Progenitor cell of endocrine pancreas (in vitro differentiated cells): Measurements from ENCODE around the gene LSM14A. TPM values are rescaled to one million over a fixed set of nuclear protein-coding genes. Genes with fewer than 3 reads are reported as not detected.
A peak's percentile ranks its signal among the peaks of the same experiment; 100 is the strongest.
"Not testable (repeated sequence)": the region's sequence is repeated elsewhere in the genome, so short reads cannot be mapped to it uniquely, and the experiment has no call there.

ENCODE experiments used
- DNase-seq: peaks from one replicate; pipeline ENCODE4 v3.0.0; 2021; ENCODE audit warnings: low spot score; ENCODE audit not compliant: unreplicated experiment
- H3K27ac Mint-ChIP-seq: 2 replicates; pipeline ENCODE4 v1.8.0; 2021; ENCODE audit warnings: mild to moderate bottlenecking, moderate library complexity, mixed read lengths
- H3K27me3 Mint-ChIP-seq: 2 replicates; pipeline ENCODE4 v1.8.0; 2021; ENCODE audit warnings: mixed read lengths
- H3K36me3 Mint-ChIP-seq: 2 replicates; pipeline ENCODE4 v1.8.0; 2022; ENCODE audit warnings: mixed read lengths; ENCODE audit not compliant: insufficient read depth
- H3K4me1 Mint-ChIP-seq: 2 replicates; pipeline ENCODE4 v1.8.0; 2021; ENCODE audit warnings: low read depth, mixed read lengths
- H3K4me3 Mint-ChIP-seq: 2 replicates; pipeline ENCODE4 v1.8.0; 2021; ENCODE audit warnings: low read depth, mild to moderate bottlenecking, moderate library complexity, mixed read lengths
- H3K9me3 Mint-ChIP-seq: 2 replicates; pipeline ENCODE4 v1.8.0; 2021; ENCODE audit warnings: low read depth, mixed read lengths
- CTCF ChIP-seq: fragments of 200-600 bp; sonication (generic); IDR thresholded peaks from one replicate; pipeline ENCODE4 v1.5.0; 2021; ENCODE audit warnings: antibody characterized with exemption, mild to moderate bottlenecking; ENCODE audit not compliant: unreplicated experiment
- total RNA-seq: library from RNA; stranded (reverse); gene quantifications from 2 replicates; pipeline ENCODE4 v1.2.1, GENCODE V29; 2021

The LSM14A gene
- total RNA-seq, 1 donor from 2014 or later, result 133 TPM

GRCh38 chr19:34131100-34131499, 41.2 kb upstream of the LSM14A start:
- H3K27ac Mint-ChIP-seq, result no peak overlapping the region
- H3K4me1 Mint-ChIP-seq, result peaks cover 2% of the 10 kb centered on the region
- DNase-seq, result no peak
- no peaks in the 10 kb centered on the region for H3K9me3 Mint-ChIP-seq
- no peak overlapping the region for H3K4me3 Mint-ChIP-seq
- H3K36me3 Mint-ChIP-seq, result no peaks in the 10 kb centered on the region
- no peak for TF ChIP-seq CTCF
- H3K27me3 Mint-ChIP-seq, result no peaks in the 10 kb centered on the region

- H3K4me3 Mint-ChIP-seq, H3K4me1 Mint-ChIP-seq, DNase-seq, H3K27ac Mint-ChIP-seq, H3K9me3 Mint-ChIP-seq, H3K36me3 Mint-ChIP-seq, H3K27me3 Mint-ChIP-seq: not testable (repeated sequence)
These were observed 40.2 kb upstream of the LSM14A start for GRCh38 chr19:34132145-34132544.

GRCh38 chr19:34132706-34133105, 39.6 kb upstream of the LSM14A start:
- H3K9me3 Mint-ChIP-seq, H3K27me3 Mint-ChIP-seq, H3K4me3 Mint-ChIP-seq, H3K36me3 Mint-ChIP-seq, DNase-seq, H3K4me1 Mint-ChIP-seq, H3K27ac Mint-ChIP-seq: not testable (repeated sequence)

GRCh38 chr19:34134190-34135053, 37.9 kb upstream of the LSM14A start:
- TF ChIP-seq CTCF, result no peak
- peak; percentile 81 for DNase-seq
- H3K9me3 Mint-ChIP-seq, result no peaks in the 10 kb centered on the region
- H3K36me3 Mint-ChIP-seq, result no peaks in the 10 kb centered on the region
- H3K4me1 Mint-ChIP-seq, result peaks cover 2% of the 10 kb centered on the region
- H3K27me3 Mint-ChIP-seq, result no peaks in the 10 kb centered on the region
- H3K27ac Mint-ChIP-seq, result peak overlapping the region; percentile 98
- H3K4me3 Mint-ChIP-seq, result peak overlapping the region; percentile 87

- no peak for DNase-seq
- Mint-ChIP-seq H3K9me3 (no peaks in the 10 kb centered on the region), H3K36me3 (no peaks in the 10 kb centered on the region), H3K4me3 (peak overlapping the region; percentile 87), H3K27me3 (no peaks in the 10 kb centered on the region), H3K27ac (peak overlapping the region; percentile 98), H3K4me1 (peaks cover 2% of the 10 kb centered on the region)
- TF ChIP-seq CTCF, result no peak
These were observed 37.1 kb upstream of the LSM14A start for GRCh38 chr19:34135054-34135800.

- Mint-ChIP-seq H3K36me3 (no peaks in the 10 kb centered on the region), H3K4me1 (peaks cover 5% of the 10 kb centered on the region), H3K27ac (no peak overlapping the region), H3K27me3 (no peaks in the 10 kb centered on the region), H3K9me3 (no peaks in the 10 kb centered on the region), H3K4me3 (peak overlapping the region; percentile 87)
- no peak for DNase-seq
- no peak for TF ChIP-seq CTCF
These were observed 36.3 kb upstream of the LSM14A start for GRCh38 chr19:34135821-34136611.
